DND-41 (cell line): ENCODE results near the gene TPP1.

Source experiments
- EZH2 ChIP-seq: IDR thresholded peaks from 3 replicates; pipeline ENCODE4 v1.6.1; 2012; ENCODE audit warnings: borderline replicate concordance, low read depth, mild to moderate bottlenecking, moderate library complexity, low read length, inconsistent platforms; ENCODE audit not compliant: severe bottlenecking
- TF ChIP-seq, protein P1 (sequence below): IDR thresholded peaks from 2 replicates; pipeline ENCODE4 v1.5.1; 2012; ENCODE audit warnings: borderline replicate concordance, low read length, moderate library complexity, mild to moderate bottlenecking; ENCODE audit not compliant: poor library complexity, severe bottlenecking; ENCODE audit errors: extremely low read depth

- TF ChIP-seq, protein P1, sequence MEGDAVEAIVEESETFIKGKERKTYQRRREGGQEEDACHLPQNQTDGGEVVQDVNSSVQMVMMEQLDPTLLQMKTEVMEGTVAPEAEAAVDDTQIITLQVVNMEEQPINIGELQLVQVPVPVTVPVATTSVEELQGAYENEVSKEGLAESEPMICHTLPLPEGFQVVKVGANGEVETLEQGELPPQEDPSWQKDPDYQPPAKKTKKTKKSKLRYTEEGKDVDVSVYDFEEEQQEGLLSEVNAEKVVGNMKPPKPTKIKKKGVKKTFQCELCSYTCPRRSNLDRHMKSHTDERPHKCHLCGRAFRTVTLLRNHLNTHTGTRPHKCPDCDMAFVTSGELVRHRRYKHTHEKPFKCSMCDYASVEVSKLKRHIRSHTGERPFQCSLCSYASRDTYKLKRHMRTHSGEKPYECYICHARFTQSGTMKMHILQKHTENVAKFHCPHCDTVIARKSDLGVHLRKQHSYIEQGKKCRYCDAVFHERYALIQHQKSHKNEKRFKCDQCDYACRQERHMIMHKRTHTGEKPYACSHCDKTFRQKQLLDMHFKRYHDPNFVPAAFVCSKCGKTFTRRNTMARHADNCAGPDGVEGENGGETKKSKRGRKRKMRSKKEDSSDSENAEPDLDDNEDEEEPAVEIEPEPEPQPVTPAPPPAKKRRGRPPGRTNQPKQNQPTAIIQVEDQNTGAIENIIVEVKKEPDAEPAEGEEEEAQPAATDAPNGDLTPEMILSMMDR: no peak
- no peak for TF ChIP-seq EZH2
These were observed 14.5 kb upstream of the TPP1 start for GRCh38 chr11:6633422-6634408.
